ENCODE measurements around the gene ADGRF5. TPM values are rescaled to one million over a fixed set of nuclear protein-coding genes. Genes with fewer than 3 reads are reported as not detected.

Gene ADGRF5
- total RNA-seq, 1 donor from 2014 or later, result 0.06 TPM

DNA sequence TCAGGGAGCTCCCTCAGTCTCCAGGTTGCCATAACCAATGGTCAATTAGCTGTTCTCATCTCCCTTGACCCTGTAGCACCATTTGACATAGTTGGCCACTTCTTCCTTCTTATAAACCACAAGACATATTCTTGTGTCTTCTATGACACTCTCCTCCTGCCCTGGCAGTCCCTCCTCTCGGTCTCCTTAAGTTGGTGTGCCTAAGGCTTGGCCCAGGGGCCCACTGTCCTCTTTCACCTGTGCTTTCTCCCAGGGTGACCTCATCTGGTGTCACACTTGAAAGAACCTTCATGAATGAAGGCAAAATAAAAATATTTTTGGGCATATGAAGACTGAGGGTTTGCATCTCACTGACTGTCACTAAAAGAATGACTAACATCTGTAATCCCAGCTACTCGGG, 9.7 kb upstream of the ADGRF5 start:
- no peak overlapping the region for H3K4me3 ChIP-seq (ENCODE audit: low read depth, low read length)
- DNase-seq (ENCODE audit: low read depth), result no peak
- TF ChIP-seq, protein P1, sequence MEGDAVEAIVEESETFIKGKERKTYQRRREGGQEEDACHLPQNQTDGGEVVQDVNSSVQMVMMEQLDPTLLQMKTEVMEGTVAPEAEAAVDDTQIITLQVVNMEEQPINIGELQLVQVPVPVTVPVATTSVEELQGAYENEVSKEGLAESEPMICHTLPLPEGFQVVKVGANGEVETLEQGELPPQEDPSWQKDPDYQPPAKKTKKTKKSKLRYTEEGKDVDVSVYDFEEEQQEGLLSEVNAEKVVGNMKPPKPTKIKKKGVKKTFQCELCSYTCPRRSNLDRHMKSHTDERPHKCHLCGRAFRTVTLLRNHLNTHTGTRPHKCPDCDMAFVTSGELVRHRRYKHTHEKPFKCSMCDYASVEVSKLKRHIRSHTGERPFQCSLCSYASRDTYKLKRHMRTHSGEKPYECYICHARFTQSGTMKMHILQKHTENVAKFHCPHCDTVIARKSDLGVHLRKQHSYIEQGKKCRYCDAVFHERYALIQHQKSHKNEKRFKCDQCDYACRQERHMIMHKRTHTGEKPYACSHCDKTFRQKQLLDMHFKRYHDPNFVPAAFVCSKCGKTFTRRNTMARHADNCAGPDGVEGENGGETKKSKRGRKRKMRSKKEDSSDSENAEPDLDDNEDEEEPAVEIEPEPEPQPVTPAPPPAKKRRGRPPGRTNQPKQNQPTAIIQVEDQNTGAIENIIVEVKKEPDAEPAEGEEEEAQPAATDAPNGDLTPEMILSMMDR (conservative IDR thresholded peaks at IDR 0.05; ENCODE audit: low read depth, low read length), result no peak

DNA sequence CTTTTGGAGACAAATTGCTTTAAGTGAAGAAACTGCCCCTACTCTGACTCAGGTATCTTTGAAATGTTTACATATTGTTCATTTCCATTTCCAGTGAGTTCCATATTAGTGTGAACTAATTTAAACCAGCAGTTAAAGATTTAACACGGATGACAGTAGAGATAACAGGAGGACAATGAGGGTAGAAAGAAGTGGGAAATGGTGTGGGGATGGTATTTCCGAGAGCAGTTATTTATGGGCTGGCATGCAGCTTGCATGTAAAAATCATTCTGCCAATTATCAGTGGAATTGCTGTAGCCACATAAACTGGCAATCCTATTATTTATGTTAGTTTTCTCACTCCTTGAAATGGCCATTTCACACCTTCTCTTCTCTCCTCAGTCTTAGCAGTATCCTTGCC, 8.6 kb upstream of the ADGRF5 start:
- H3K4me3 ChIP-seq (ENCODE audit: low read depth, low read length), result no peak overlapping the region
- TF ChIP-seq, protein P1 (conservative IDR thresholded peaks at IDR 0.05; ENCODE audit: low read depth, low read length), result no peak
- DNase-seq (ENCODE audit: low read depth), result no peak

DNA sequence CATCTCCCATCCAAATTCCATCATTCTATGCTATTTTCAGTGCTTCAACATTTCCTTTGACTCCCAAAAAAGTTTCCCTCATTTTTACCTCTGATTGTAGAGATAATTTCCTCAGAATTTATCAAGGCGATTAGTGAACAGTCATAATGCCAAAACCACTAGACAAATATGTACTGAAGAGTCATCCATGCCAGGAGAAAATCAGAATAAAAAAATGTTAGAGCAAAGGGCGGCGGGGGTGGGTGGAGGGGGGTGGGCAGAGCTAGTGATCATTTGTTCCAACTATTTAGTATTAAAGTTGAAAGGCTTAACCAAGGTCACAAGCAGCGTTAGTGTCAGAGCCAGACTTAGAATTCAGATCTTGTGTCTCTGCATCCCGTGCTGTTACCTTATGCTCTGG, 5.3 kb upstream of the ADGRF5 start:
- H3K4me3 ChIP-seq (ENCODE audit: low read depth, low read length), result no peak overlapping the region
- TF ChIP-seq, protein P1 (conservative IDR thresholded peaks at IDR 0.05; ENCODE audit: low read depth, low read length), result no peak
- no peak for DNase-seq (ENCODE audit: low read depth)

DNA sequence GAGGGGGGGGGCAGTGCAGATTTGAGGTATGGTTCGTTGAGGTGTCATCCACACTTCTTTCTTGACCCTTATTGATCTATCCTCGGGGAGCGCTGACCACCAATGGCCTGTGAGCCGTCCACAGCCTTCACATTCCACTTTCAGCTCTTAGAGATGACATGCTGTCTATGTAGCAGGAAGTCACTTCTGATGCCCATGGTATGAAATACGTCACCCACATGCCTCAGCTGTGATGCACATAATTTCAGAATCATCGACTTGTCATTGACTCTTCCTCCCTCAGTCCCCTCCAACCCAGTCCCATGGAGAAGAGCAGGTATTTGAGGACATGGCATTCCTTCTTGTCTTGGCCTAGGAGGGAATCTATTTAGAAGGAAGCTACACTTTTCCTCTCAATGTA, 4.7 kb upstream of the ADGRF5 start:
- no peak overlapping the region for H3K4me3 ChIP-seq (ENCODE audit: low read depth, low read length)
- TF ChIP-seq, protein P1 (conservative IDR thresholded peaks at IDR 0.05; ENCODE audit: low read depth, low read length), result no peak
- DNase-seq (ENCODE audit: low read depth), result no peak

DNA sequence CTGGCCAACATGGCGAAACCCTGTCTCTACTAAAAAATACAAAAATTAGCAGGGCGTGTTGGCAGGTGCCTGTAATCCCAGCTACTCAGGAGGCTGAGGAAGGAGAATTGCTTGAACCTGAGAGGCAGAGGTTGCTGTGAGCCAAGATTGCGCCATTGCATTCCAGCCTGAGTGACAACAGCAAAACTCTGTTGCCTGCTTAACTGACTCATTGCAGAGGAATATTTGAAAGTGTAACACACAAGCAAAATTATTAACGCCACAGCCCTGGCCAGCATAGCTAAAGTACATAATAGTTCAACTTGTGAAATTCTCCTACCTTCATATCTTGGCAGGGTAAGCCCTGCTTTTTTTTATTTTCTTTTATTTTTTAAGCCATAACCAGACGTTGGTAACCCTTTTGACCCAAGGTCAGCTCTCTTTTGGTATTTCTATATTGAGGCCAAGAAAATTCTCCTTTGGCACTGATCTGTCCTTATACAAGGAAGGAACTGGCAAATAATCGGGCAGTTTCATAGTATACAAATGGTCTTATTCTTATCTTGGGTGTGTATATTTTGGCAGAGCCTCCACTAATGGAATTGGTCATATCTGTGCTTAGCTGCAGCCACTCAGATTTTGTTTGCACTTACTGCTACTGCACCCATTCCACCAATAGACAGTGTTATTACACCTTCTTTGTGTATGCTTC, 4.0 kb upstream of the ADGRF5 start:
- peak; percentile 68 for DNase-seq (ENCODE audit: low read depth)
- TF ChIP-seq, protein P1 (conservative IDR thresholded peaks at IDR 0.05; ENCODE audit: low read depth, low read length), result no peak
- H3K4me3 ChIP-seq (ENCODE audit: low read depth, low read length), result no peak overlapping the region

DNA sequence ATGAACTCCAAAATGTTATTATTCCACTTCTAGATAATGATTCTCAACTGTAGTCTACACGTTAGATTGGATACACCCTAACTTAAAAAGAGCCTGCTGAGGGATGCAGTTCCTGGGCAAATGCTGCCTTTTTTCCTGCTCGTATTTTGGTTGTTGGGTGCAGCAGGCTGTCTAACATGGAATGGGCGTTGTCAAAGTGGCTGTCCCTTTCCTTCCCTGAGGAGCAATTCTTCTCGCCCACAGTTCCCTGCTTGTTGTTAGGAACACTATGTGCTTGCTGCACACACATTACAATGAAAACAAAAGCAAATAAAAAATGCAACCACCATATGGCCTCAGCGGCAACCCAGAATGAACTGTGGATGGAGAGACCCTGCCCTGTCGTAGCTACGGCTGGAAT, 1.7 kb upstream of the ADGRF5 start:
- H3K4me3 ChIP-seq (ENCODE audit: low read depth, low read length), result no peak overlapping the region
- DNase-seq (ENCODE audit: low read depth), result no peak
- TF ChIP-seq, protein P1 (conservative IDR thresholded peaks at IDR 0.05; ENCODE audit: low read depth, low read length), result no peak

DNA sequence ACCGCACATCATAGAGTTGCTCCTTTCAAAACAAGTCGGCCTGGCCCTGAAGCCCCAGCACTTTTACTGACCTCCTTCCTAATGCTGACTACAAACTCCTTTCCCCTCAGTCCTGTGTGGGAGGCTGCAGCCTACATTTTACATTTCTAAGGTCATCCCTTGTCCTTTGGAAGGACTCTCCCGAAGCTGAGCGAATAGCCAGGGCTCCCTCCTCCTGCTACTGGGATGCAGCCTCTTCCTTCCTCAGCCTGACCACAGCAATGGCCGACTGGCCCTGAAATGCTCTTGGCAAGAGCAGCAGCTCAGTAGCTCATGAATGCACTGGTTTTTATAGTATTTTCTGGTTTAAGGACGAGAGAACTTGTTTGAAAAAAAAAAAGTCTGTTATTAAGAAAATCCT, 679 bp downstream of the ADGRF5 start:
- TF ChIP-seq, protein P1 (conservative IDR thresholded peaks at IDR 0.05; ENCODE audit: low read depth, low read length), result no peak
- H3K4me3 ChIP-seq (ENCODE audit: low read depth, low read length), result no peak overlapping the region
- no peak for DNase-seq (ENCODE audit: low read depth)

All from epithelial cell of proximal tubule (primary cell).